DMS114 treated with DMSO at 0.1 percent for 48 hours (cell line): ENCODE measurements around the gene ANKS3.

Source experiments
- DNase-seq: peaks from one replicate; lab custom pipeline; 2025; ENCODE audit not compliant: unreplicated experiment; lab: John Stamatoyannopoulos, UW

The ANKS3 gene

GRCh38 chr16:4726616-4727015 is 7.5 kb downstream of the ANKS3 start:
- no peak for DNase-seq

- no peak for DNase-seq
Observed at GRCh38 chr16:4724661-4725270, 9.3 kb downstream of the ANKS3 start.

GRCh38 chr16:4723071-4723767 is 10.9 kb downstream of the ANKS3 start:
- no peak for DNase-seq

DNA sequence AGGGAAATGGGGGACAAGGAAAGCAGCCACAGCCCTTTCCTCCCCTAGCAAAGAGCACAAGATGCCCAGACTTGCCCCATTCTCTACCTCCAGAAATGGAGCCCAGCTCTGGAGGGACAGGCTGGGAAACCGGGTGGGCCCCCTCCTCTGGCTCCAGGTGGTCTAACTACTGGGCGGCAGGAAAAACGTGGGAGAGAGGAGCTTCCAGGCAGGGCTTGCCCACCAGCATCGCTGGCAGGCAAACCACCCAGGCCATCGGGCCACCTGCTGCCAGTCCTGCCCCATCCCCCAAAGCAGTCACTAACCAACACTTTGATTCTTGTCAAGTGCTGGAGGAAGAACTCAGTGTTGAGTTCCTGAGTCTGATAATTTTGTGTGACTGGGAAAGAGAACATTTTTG is 15.6 kb downstream of the ANKS3 start:
- no peak for DNase-seq

GRCh38 chr16:4714996-4715395 is 19.1 kb downstream of the ANKS3 start:
- DNase-seq: no peak

GRCh38 chr16:4713663-4714501 is 20.2 kb downstream of the ANKS3 start:
- no peak for DNase-seq

DNA sequence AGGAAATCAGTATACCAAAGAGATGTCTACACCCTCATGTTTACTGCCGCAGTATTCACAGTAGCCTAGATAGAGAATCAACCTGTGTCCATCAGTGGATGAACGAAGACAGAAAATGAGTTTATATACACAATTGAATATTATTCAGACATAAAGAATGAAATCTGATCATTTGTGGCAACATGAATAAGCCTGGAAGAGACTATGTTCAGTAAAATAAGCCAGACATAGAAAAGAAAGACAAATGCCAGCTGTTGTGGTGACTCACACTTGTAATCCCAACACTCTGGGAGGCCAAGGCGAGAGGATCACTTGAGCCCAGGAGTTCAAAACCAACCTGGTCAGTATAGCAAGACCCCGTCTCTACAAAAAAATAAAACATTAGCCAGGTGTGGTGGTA is 24.6 kb downstream of the ANKS3 start:
- DNase-seq: no peak

DNA sequence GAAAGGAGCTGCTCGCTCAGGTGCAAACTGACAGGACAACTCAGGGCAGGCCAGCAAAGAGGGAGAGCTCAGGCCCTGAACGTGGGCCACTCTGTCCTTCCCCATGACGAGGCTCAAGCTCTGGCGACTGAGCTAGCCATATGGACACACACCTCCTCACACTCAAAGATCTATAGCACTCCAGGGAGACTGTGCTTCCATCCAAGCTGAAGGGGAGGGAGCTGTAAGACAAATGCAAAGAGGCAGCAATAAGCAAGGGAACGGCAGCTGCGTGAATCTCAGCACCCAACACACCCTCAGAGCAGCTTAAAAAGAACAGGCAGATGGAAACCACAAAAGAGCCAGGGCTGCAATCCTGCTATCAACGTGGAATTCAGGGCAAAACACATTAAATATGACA is 27.2 kb downstream of the ANKS3 start:
- no peak for DNase-seq

DNA sequence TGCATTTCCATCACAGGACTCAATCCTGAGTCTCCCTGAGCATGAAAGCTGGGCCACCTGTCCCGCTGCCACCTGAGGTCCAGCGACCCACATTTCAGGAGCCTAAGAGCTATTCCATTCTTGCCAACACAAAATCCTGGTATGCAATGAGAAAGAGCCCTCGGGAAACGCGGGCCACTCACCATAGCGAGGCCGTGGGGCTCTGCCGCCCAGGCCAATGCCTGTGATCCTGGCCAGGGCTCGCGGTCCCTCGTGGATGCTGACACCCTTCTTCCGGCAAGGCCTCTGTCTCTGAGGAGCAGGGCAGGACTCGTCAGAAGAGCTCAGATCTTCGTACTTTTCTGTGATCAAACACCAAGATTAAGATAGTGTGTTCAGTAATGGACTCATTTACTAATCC is 29.2 kb downstream of the ANKS3 start:
- no peak for DNase-seq

DNA sequence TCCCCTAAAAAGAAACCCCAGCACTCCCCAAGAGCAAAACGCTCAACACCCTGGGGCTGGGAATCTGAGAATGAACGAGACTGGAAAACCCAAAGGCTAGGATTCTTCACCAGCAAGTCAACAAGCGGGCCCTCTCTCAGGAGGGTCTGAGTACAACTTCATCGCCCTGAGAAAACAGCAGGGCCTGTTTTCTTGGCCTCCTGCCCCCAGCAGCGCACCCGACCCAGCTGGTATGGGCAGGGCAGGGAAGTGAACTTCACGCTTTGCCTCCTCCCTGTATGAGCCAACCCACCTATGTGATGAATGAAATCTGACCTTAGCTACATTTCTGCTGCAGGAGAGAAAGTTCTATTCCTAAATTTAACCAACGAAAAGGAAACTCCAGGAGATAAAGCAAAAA is 29.6 kb downstream of the ANKS3 start:
- DNase-seq: no peak

GRCh38 chr16:4703906-4704305 is 30.2 kb downstream of the ANKS3 start:
- no peak for DNase-seq

- DNase-seq: no peak
Observed at GRCh38 chr16:4702466-4702808, 31.6 kb downstream of the ANKS3 start.

- DNase-seq: no peak
Observed at GRCh38 chr16:4701791-4702465, 32.1 kb downstream of the ANKS3 start.

DNA sequence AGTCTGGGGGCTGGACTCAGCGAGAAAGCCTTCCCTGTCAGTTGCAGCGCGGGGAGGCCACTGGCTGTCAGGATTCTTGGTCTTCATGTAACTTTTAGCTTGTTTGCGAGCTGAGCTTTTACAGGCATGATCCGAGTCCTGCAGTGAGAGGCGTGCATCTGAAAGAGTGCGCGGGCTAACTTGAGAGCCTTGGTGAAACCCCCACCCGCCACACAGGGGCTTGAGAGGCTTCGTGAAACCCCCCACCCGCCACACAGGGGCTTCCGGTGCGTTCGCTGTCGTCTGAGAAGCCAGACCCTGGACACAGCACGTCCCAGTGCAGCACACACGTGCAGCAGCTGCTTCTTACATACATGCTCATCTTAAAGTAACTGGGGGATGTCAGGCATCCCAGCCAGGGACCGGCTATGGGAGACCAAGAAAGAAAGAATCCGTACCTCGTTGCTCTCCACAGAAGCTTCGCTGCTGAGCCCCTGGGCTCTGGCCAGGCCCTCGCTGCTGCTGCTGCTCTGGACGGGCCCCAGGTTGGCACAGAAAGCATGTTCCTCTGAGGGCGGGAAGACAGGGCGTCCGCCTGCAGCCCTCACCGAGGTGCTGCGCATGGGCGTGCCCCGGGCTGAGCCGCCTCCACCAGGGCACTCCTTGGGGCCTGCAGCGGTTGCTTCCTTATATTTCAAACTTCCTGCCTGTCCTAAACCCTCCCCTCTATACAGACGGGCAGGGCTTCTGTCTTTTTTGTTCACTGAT is 32.9 kb downstream of the ANKS3 start:
- no peak for DNase-seq

- no peak for DNase-seq
Observed at GRCh38 chr16:4700380-4700996, 33.6 kb downstream of the ANKS3 start.

DNA sequence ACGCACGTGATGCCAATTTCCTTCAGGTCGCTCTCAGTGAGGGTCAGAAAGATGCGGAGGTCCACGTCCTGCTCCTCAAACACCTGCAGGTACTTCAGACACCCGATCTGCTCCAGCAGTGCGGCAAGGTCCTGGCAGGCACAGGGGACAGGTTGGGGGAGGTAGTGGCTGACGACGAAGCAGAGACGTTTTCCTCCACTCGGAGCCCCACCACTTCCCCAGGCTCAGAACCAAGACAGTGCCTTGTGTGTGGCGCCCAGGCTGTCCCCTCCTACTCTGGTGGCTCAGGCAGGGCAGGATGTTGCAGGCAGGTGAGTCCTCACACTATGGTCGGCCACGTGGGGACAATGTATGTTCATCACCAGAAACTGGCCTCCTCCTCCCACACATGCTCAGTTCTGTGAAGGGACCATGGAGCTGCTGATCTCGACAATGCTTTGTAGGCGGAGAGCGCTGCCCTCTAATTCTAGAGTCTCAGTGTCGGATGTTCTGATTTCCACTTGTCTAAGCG is 35.0 kb downstream of the ANKS3 start:
- no peak for DNase-seq

- DNase-seq: no peak
Observed at GRCh38 chr16:4698321-4699045, 35.6 kb downstream of the ANKS3 start.

DNA sequence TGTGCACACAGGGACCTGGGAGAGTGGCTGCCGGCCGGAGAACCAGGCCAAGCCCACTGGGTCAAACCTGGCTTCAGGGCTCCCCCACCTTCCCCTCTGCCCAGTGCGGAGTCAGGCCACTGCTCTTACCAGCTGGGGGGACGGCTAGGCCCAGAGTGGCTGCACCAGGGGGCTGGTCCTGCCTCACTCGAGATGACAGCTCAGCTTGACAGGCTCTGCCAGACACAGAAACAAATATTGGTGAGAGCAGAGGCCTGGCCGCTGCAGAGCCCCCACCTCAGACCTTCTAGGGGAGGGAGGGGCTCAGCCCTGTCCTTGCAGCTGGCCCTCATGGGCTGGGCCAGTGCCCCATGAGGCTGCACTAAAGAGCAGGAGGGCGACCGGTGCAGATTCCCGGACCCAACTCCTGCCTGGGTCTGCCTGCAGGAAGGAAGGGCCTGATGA is 36.2 kb downstream of the ANKS3 start:
- DNase-seq: no peak
